T-cell (primary cell): Measurements from ENCODE around the gene METTL5. TPM values are rescaled to one million over a fixed set of nuclear protein-coding genes. Genes with fewer than 3 reads are reported as not detected.
A peak's percentile ranks its signal among the peaks of the same experiment; 100 is the strongest.
"Not testable (repeated sequence)": the region's sequence is repeated elsewhere in the genome, so short reads cannot be mapped to it uniquely, and the experiment has no call there.

Experiments
- ATAC-seq, 4 experiments: fragments of 200-7000 bp in 3 of 4; fragments of 150-1000 bp in 1 of 4; cut with Tn5 transposase; replicated peaks in 1 of 4; 1 replicate in 3 of 4; 2 replicates in 1 of 4; pipeline ENCODE4 v1.10.0; 2021; ENCODE audit warnings: moderate library complexity in 3 of 4, mild to moderate bottlenecking in 2 of 4, moderate number of reproducible peaks in 1 of 4
- CTCF ChIA-PET, 2 donors: fragments of 300-600 bp; sonication (Branson Sonifier 250); formaldehyde crosslinking; loops; one replicate each; lab custom pipeline; 2022; ENCODE audit warnings: antibody characterized with exemption in 2 of 2; lab: Charles Lee
- POLR2A ChIA-PET, 2 donors: fragments of 300-600 bp; sonication (Branson Sonifier 250); formaldehyde crosslinking; loops; one replicate each; lab custom pipeline; 2022; ENCODE audit warnings: antibody characterized with exemption in 2 of 2; lab: Charles Lee
- DNase-seq, 35 experiments: peaks; one replicate each; pipeline versions ENCODE4 v3.0.0 to v3.0.0-alpha.2; 2013 to 2023
- H3K27ac ChIP-seq: one replicate; pipeline ENCODE4 v1.5.1; 2013; ENCODE audit warnings: low read length
- H3K27me3 ChIP-seq, 2 experiments: replicated peaks in 1 of 2; 1 replicate in 1 of 2; 2 replicates in 1 of 2; pipeline versions ENCODE4 v1.6.1 to v1.7.0; 2013; ENCODE audit warnings: low read length in 1 of 2, mixed read lengths in 1 of 2; ENCODE audit not compliant: control insufficient read depth in 2 of 2, insufficient read depth in 2 of 2; ENCODE audit errors: extremely low read depth in 1 of 2
- H3K36me3 ChIP-seq, 2 donors: 1 replicate in 1 of 2; 2 replicates in 1 of 2; pipeline versions ENCODE4 v1.6.1 to v1.7.0; 2013; ENCODE audit warnings: low read length in 1 of 2; ENCODE audit not compliant: control insufficient read depth in 2 of 2, insufficient read depth in 1 of 2; ENCODE audit errors: extremely low read depth in 1 of 2
- H3K4me1 ChIP-seq, 2 experiments: 1 replicate in 1 of 2; 2 replicates in 1 of 2; pipeline versions ENCODE4 v1.6.1 to v1.7.0; 2013; ENCODE audit warnings: low read length in 2 of 2, mixed read lengths in 1 of 2; ENCODE audit not compliant: insufficient read depth in 2 of 2, control insufficient read depth in 1 of 2; ENCODE audit errors: extremely low read depth in 1 of 2
- H3K4me3 ChIP-seq, 2 donors: 1 replicate in 1 of 2; 2 replicates in 1 of 2; pipeline versions ENCODE4 v1.5.1 to v1.7.0; 2013; ENCODE audit warnings: mild to moderate bottlenecking in 2 of 2, low read length in 1 of 2, moderate library complexity in 1 of 2; ENCODE audit not compliant: control insufficient read depth in 1 of 2; ENCODE audit errors: extremely low read depth in 1 of 2
- H3K9me3 ChIP-seq: 2 replicates; pipeline ENCODE4 v1.7.0; 2013
- H3K27ac Mint-ChIP-seq, 2 donors: one replicate each; pipeline ENCODE4 v1.8.0; 2020 to 2021; ENCODE audit warnings: mild to moderate bottlenecking in 2 of 2, mixed read lengths in 2 of 2
- H3K27me3 Mint-ChIP-seq, 2 donors: one replicate each; pipeline ENCODE4 v1.8.0; 2021 to 2022; ENCODE audit warnings: mixed read lengths in 2 of 2
- H3K36me3 Mint-ChIP-seq: one replicate; pipeline ENCODE4 v1.8.0; 2021; ENCODE audit warnings: mixed read lengths
- H3K4me1 Mint-ChIP-seq, 3 donors: one replicate each; pipeline ENCODE4 v1.8.0; 2020 to 2022; ENCODE audit warnings: mixed read lengths in 3 of 3, mild to moderate bottlenecking in 1 of 3
- H3K4me3 Mint-ChIP-seq, 3 donors: one replicate each; pipeline ENCODE4 v1.8.0; 2020 to 2022; ENCODE audit warnings: mild to moderate bottlenecking in 3 of 3, mixed read lengths in 3 of 3, moderate library complexity in 3 of 3
- H3K9me3 Mint-ChIP-seq, 3 donors: one replicate each; pipeline ENCODE4 v1.8.0; 2020 to 2022; ENCODE audit warnings: mixed read lengths in 3 of 3
- WGBS: methylation state at CpG from one replicate; pipeline ENCODE4 v1.1.5; 2013; ENCODE audit warnings: missing lambda C conversion rate; ENCODE audit not compliant: insufficient coverage; 5-methylcytosine and 5-hydroxymethylcytosine counted together
- total RNA-seq, 35 experiments: library from RNA in 6 of 35; stranded (reverse) in 6 of 35; fragments of 120-200 nt in 1 of 35; gene quantifications; one replicate each; pipeline versions ENCODE4 v1.2.1 to v1.2.4 and lab custom pipeline; 2013 to 2026

METTL5 gene
- total RNA-seq, 5 donors from 2014 or later (not counting 1 experiment from before 2014, with no cell fraction given), result 27.3 to 45.8 (median 41.0) TPM

DNA sequence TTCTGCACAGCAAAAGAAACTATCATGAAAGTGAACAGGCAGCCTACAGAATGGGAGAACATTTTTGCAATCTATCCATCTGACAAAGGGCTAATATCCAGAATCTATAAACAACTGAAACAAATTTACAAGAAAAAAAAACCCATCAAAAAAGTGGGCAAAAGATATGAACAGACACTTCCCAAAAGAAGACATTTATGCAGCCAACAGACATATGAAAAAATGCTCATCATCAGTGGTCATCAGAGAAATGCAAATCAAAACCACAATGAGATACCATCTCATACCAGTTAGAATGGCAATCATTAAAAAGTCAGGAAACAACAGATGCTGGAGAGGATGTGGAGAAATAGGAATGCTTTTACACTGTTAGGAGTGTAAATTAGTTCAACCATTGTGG lies 7.7 kb downstream of the METTL5 start:
- H3K4me3 ChIP-seq, H3K27ac Mint-ChIP-seq, H3K4me1 ChIP-seq, H3K9me3 Mint-ChIP-seq, H3K27me3 ChIP-seq, CTCF ChIA-PET, POLR2A ChIA-PET, ATAC-seq, H3K9me3 ChIP-seq, H3K27me3 Mint-ChIP-seq, DNase-seq, H3K27ac ChIP-seq, H3K4me3 Mint-ChIP-seq: not testable (repeated sequence)
- Mint-ChIP-seq H3K4me1 (peaks cover 21 to 36% (median 33%) of the 10 kb centered on the region in 3 donors), H3K36me3 (peaks cover 47% of the 10 kb centered on the region)
- peaks cover 5 to 50% of the 10 kb centered on the region in 2 donors for H3K36me3 ChIP-seq

GRCh38 chr2:169815849-169816248 lies 8.9 kb downstream of the METTL5 start:
- Mint-ChIP-seq H3K36me3 (peaks cover 53% of the 10 kb centered on the region), H3K4me3 (no peak overlapping the region), H3K4me1 (peaks cover 10 to 29% (median 26%) of the 10 kb centered on the region in 3 donors), H3K27ac (no peak overlapping the region), H3K27me3 (no peaks in the 10 kb centered on the region), H3K9me3 (no peaks in the 10 kb centered on the region)
- Histone ChIP-seq H3K4me3 (no peak overlapping the region), H3K27ac (no peak overlapping the region), H3K9me3 (no peaks in the 10 kb centered on the region), H3K27me3 (no peaks in the 10 kb centered on the region), H3K36me3 (peaks cover 5 to 59% of the 10 kb centered on the region in 2 donors), H3K4me1 (no peaks in the 10 kb centered on the region)
- CTCF ChIA-PET, result interaction anchor here in 1 of 2 donors (0.8 to 1.1 kb wide), 2 partner anchors 9 to 16 kb away, joined by 5 to 7 read pairs; partner anchors contain the start of gene METTL5
- POLR2A ChIA-PET, result interaction anchor here in 1 of 2 donors (0.5 to 1.1 kb wide), 2 partner anchors 8 to 72 kb away, joined by 3 to 4 read pairs; no protein-coding TSS in a partner anchor
- ATAC-seq (no peak), DNase-seq (no peak)
- WGBS, result no CpG with 5 or more reads among the region's 1 CpG

DNA sequence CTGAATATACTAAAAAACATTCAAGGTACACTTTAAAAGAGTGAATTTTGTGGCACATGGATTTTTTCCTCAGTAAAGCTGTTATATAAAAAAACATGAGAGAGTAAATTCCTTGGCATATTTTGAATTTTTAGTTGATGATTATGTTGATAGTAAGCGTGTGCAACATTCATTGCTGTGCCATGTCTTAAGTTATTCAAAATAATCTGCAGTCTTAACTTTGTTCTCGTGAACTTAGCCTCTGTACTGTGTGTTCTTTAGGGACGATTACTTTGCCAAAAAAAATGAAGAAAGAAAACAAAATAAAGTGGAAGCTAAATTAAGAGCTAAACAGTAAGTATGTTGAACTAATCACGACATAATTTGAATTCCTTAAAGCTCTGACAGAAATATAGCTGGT lies 16.5 kb downstream of the METTL5 start:
- ChIA-PET POLR2A (no interaction called here), CTCF (interaction anchor here (0.6 to 1.0 kb wide), 2 partner anchors 8 to 17 kb away, joined by 3 to 4 read pairs; partner anchors contain the start of gene METTL5 (in 1 of the 2))
- H3K4me1 ChIP-seq, result peaks cover 0 to 11% of the 10 kb centered on the region in 2 experiments
- 100% methylated on average over 4 of the region's 4 CpGs for WGBS
- no peak overlapping the region for H3K4me3 Mint-ChIP-seq
- peaks cover 0 to 77% of the 10 kb centered on the region in 2 donors for H3K36me3 ChIP-seq
- H3K9me3 ChIP-seq, result no peaks in the 10 kb centered on the region
- no peak overlapping the region for H3K27ac ChIP-seq
- no peak overlapping the region for H3K4me3 ChIP-seq
- H3K27ac Mint-ChIP-seq, result peak overlapping the region in 1 of 2 donors; percentile 4
- DNase-seq, result no peak
- no peaks in the 10 kb centered on the region for H3K9me3 Mint-ChIP-seq
- ATAC-seq, result no peak
- H3K27me3 ChIP-seq, result no peaks in the 10 kb centered on the region
- H3K27me3 Mint-ChIP-seq, result no peaks in the 10 kb centered on the region
- H3K4me1 Mint-ChIP-seq, result peaks cover 0 to 7% (median 5%) of the 10 kb centered on the region in 3 donors
- H3K36me3 Mint-ChIP-seq, result peaks cover 45% of the 10 kb centered on the region

DNA sequence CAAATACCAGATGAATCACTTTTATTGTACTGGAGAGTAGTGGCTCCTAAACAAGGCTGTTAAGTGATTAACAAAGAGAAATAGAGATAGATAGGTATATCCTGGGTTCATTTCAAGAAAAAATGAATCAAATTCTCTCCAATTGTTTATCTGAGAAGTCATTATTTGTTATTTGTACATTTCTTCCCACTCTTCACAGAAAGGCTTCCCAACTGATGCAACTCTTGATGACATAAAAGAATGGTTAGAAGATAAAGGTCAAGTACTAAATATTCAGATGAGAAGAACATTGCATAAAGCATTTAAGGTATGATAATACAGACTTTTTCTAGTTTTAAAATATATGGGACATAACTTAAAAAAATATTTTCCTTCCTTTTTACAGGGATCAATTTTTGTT lies 18.1 kb downstream of the METTL5 start:
- H3K27ac Mint-ChIP-seq, result peak overlapping the region in 1 of 2 donors; percentile 62
- H3K4me1 Mint-ChIP-seq, result peaks cover 12 to 20% (median 17%) of the 10 kb centered on the region in 3 donors
- H3K36me3 ChIP-seq, result peaks cover 0 to 74% of the 10 kb centered on the region in 2 donors
- H3K9me3 Mint-ChIP-seq, result no peaks in the 10 kb centered on the region
- no peak overlapping the region for H3K4me3 ChIP-seq
- DNase-seq (no peak), ATAC-seq (no peak)
- ChIA-PET CTCF (no interaction called here), POLR2A (no interaction called here)
- H3K27me3 Mint-ChIP-seq, result no peaks in the 10 kb centered on the region
- peaks cover 42% of the 10 kb centered on the region for H3K36me3 Mint-ChIP-seq
- H3K4me1 ChIP-seq, result peaks cover 0 to 18% of the 10 kb centered on the region in 2 experiments
- no peaks in the 10 kb centered on the region for H3K27me3 ChIP-seq
- no peak overlapping the region for H3K4me3 Mint-ChIP-seq
- H3K27ac ChIP-seq, result no peak overlapping the region
- no peaks in the 10 kb centered on the region for H3K9me3 ChIP-seq

- Histone ChIP-seq H3K27me3 (no peaks in the 10 kb centered on the region), H3K4me1 (peaks cover 6 to 24% of the 10 kb centered on the region in 2 experiments), H3K27ac (no peak overlapping the region), H3K36me3 (peaks cover 0 to 54% of the 10 kb centered on the region in 2 donors), H3K9me3 (no peaks in the 10 kb centered on the region), H3K4me3 (no peak overlapping the region)
- Mint-ChIP-seq H3K36me3 (peaks cover 23% of the 10 kb centered on the region), H3K27ac (no peak overlapping the region), H3K4me1 (peaks cover 31 to 36% (median 32%) of the 10 kb centered on the region in 3 donors), H3K27me3 (no peaks in the 10 kb centered on the region), H3K9me3 (no peaks in the 10 kb centered on the region), H3K4me3 (no peak overlapping the region)
- DNase-seq (no peak), ATAC-seq (no peak)
- ChIA-PET POLR2A (no interaction called here), CTCF (interaction anchor here in 1 of 2 donors (0.7 kb wide), 1 partner anchor 39 kb away, joined by 3 read pairs; no protein-coding TSS in a partner anchor)
- WGBS, result 100% methylated on average over 3 of the region's 9 CpGs
These were observed 21.2 kb downstream of the METTL5 start for GRCh38 chr2:169803480-169803879.

DNA sequence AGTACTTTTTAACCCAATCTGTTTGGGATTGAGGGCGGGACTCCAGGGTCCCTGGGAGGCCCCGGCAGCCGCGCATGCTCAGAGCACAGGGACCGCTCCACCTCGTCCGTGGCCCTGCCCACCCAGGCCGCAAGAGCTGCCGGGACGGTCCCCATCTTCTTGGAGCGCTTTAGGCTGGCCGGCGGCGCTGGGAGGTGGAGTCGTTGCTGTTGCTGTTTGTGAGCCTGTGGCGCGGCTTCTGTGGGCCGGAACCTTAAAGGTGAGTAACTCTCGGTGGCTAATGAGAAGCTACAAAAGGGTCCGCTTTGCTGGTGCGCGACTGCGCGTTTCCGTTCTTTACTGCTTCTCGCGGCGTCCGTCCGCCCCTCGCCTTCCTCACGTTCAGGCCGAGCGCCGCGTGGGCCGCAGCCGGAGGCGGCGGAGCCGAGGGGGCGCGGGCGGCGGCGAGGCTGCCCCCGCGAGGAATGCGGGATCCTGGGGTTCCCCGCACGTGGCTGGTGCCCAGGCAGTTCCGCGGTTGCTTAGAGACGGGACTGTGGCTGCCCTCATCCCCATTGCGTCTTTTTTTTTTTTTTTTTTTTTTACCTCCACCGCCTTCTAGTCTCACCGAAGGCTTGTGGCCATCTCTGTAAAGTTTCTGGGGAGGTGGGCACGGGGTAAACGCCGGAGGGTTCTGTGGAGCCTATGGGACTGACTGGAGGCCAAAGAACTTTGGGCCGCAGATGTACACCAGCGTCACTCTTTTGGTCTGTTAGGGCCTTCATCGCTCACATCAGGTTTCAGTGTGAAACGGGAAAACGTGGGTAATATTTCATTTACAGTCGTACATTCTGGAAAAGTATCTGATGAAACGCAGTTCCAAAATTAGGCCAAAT lies 25.8 kb downstream of the METTL5 start, which contains the start of gene SSB:
Gene SSB, plus strand, starts transcription at position 154 of the 875 bp plus-strand sequence. CDS start 2,090 bp downstream, outside the sequence.
- Histone ChIP-seq H3K27me3 (no peaks in the 10 kb centered on the region), H3K27ac (peak within 1 kb of the TSS; percentile 87), H3K36me3 (peaks cover 0 to 20% of the 10 kb centered on the region in 2 donors), H3K4me3 (peak within 1 kb of the TSS; percentile 61 to 71), H3K4me1 (peaks cover 8 to 21% of the 10 kb centered on the region in 2 experiments), H3K9me3 (no peaks in the 10 kb centered on the region)
- Mint-ChIP-seq H3K4me1 (peaks cover 37 to 38% (median 38%) of the 10 kb centered on the region in 3 donors), H3K36me3 (peaks cover 5% of the 10 kb centered on the region), H3K27ac (peak within 1 kb of the TSS; percentile 85 to 91), H3K4me3 (peak within 1 kb of the TSS; percentile 83 to 86 (median 84)), H3K27me3 (no peaks in the 10 kb centered on the region), H3K9me3 (no peaks in the 10 kb centered on the region)
- ATAC-seq (peak; percentile 93 to 98 (median 97)), DNase-seq (peak; percentile 81 to 95 (median 87))
- CTCF ChIA-PET, result interaction anchor here in 1 of 2 donors (0.6 to 1.4 kb wide), 6 partner anchors 16 to 335 kb away, joined by 3 to 7 read pairs (median 4); partner anchors contain the start of genes METTL5 and UBR3
- POLR2A ChIA-PET, result interaction anchor here (0.6 to 1.2 kb wide), 7 partner anchors 40 to 858 kb away, joined by 3 to 13 read pairs (median 5); partner anchors contain the start of genes CFAP210 (in 1 of the 2) and PHOSPHO2 (in 1 of the 2)
- under 1% methylated on average over 60 of the region's 67 CpGs for WGBS
